H1 (cell line): ENCODE results near the gene PNRC1. TPM values are rescaled to one million over a fixed set of nuclear protein-coding genes. Genes with fewer than 3 reads are reported as not detected.

Experiments used
- CHD2 ChIP-seq: IDR thresholded peaks from 2 replicates; pipeline ENCODE4 v1.6.1; 2012; ENCODE audit warnings: low read length, improper control_type of control experiment
- KDM4A ChIP-seq: IDR thresholded peaks from one replicate; pipeline ENCODE4 v1.7.1; 2012; ENCODE audit warnings: low read depth, mild to moderate bottlenecking, moderate library complexity, low read length, inconsistent platforms; ENCODE audit not compliant: severe bottlenecking
- RBBP5 ChIP-seq: IDR thresholded peaks from 2 replicates; pipeline ENCODE4 v1.7.1; 2012; ENCODE audit warnings: low read depth, mild to moderate bottlenecking, inconsistent platforms, low read length, moderate library complexity, borderline replicate concordance
- TBP ChIP-seq: IDR thresholded peaks from 2 replicates; pipeline ENCODE4 v1.6.1; 2011; ENCODE audit warnings: low read depth, low read length, improper control_type of control experiment
- ZNF274 ChIP-seq: IDR thresholded peaks from 2 replicates; pipeline ENCODE4 v1.7.0; 2012; ENCODE audit warnings: low read length, borderline replicate concordance; ENCODE audit errors: extremely low read depth
- polyA plus RNA-seq, 7 experiments: library from polyadenylated mRNA; depleted of rRNA in 3 of 7; stranded (reverse) in 5 of 7; unstranded in 2 of 7; fragments of >200 nt in 5 of 7; fragments of 200-250 nt in 2 of 7; gene quantifications; 1 replicate in 5 of 7; 2 replicates in 1 of 7; 4 replicates in 1 of 7; pipeline versions ENCODE4 v1.2.1 to v1.2.3, GENCODE V29; 2011 to 2013; ENCODE audit warnings: missing spikeins in 2 of 7, mixed read lengths in 2 of 7
- total RNA-seq: library from RNA; stranded (reverse); fragmentation: NEBNext Ultra II Directional; extraction: Animal tissue kit (Norgen Biotek cat#: 25700); gene quantifications from 2 replicates; pipeline ENCODE4 v1.2.1, GENCODE V29; 2021

PNRC1 gene
- total and polyA plus RNA-seq, 2 of the 8 experiments (the other 6 are each of a cell fraction or from before 2014, with no cell fraction given), result 6.3 to 48.5 TPM

DNA sequence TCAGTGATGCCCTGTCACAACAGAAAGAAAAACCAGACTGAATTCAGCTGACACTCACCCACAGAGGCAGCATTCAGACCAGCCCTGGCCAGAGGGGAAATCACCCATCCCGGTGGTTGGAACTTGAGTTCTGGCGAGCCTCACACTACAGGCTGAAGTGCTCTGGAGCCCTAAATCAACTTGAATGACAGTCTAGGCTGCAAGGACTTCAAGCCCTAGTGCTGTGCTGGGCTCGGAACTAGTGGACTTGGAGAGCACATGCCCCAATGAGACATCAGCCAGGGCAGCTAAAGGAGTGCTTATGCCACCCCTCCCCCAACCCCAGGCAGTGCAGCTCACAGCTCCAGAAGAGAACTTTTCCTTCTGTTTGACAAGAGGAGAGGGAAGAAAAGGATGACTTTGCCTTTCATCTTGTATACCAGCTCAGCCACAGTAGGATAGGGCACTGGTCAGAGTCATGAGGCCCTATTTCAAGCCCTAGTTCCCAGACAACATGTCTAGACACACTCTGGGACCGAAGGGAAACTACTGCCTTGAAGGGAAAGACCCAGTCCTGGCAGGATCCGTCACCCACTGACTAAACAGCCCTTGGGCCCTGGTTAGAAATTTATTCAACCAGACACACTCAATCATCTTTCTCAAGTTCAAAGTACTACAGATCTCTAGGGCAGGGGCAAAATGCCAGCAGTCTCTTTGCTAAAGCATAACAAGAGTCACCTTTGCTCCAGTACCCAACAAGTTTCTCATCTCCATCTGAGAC, 43.2 kb upstream of the PNRC1 start (continued):
- no peak for TF ChIP-seq CHD2
- TF ChIP-seq RBBP5, result no peak
- no peak for TF ChIP-seq TBP
- no peak for TF ChIP-seq ZNF274
- TF ChIP-seq KDM4A, result no peak
